ENCODE measurements around the gene SUPT3H. TPM values are rescaled to one million over a fixed set of nuclear protein-coding genes. Genes with fewer than 3 reads are reported as not detected.

The SUPT3H gene
- total and polyA plus RNA-seq, 2 donors (not counting 1 experiment from before 2014, with no cell fraction given), result 5.5 to 12.4 TPM

DNA sequence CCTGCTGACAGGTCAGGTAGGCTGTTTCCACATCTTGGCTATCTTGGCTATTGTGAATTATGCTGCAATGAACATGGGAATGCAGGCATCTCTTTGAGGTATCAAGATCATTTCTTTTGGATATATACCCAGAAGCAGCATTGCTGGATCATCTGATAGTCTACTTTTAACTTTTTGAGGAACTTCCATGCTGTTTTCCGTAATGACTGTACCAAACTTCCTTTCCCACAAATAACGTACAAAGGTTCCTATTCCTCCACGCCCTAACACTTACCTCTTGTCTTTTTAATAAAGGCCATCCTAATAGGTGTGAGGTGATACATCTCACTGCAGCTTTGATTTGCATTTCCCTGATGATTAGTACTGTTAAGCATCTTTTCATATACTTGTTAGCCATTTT is 388.3 kb downstream of the SUPT3H start:
- H3K4me3 Mint-ChIP-seq, result no peak overlapping the region
- Histone ChIP-seq H2AFZ (ENCODE audit: insufficient read depth, low read depth, low read length, poor library complexity, severe bottlenecking) (no peak overlapping the region), H3K4me1 (ENCODE audit: control insufficient read depth in 2 of 2, insufficient read depth in 2 of 2, low read length in 2 of 2) (no peaks in the 10 kb centered on the region), H3K36me3 (replicated peaks in 1 of 2; ENCODE audit: control extremely low read depth in 1 of 2, control insufficient read depth in 1 of 2, extremely low read depth in 1 of 2, insufficient read depth in 2 of 2, low read length in 1 of 2) (no peaks in the 10 kb centered on the region), H3K4me2 (replicated peaks; ENCODE audit: low read depth, low read length, poor library complexity, severe bottlenecking) (no peak overlapping the region), H3K9me3 (ENCODE audit: control extremely low read depth in 1 of 3, control insufficient read depth in 2 of 3, insufficient read depth in 1 of 3, low read length in 2 of 3) (no peaks in the 10 kb centered on the region), H3K27ac (ENCODE audit: low read length in 2 of 2) (no peak overlapping the region), H4K20me1 (ENCODE audit: control insufficient read depth, insufficient read depth, low read length, poor library complexity, severe bottlenecking) (no peaks in the 10 kb centered on the region), H3K79me2 (ENCODE audit: control insufficient read depth, insufficient read depth, low read length) (no peaks in the 10 kb centered on the region), H3K4me3 (ENCODE audit: control extremely low read depth in 1 of 5, extremely low read depth in 1 of 5, insufficient read depth in 1 of 5, low read depth in 2 of 5, low read length in 4 of 5) (no peak overlapping the region), H3K9ac (ENCODE audit: low read length) (no peak overlapping the region), H3K27me3 (replicated peaks in 1 of 4; ENCODE audit: control extremely low read depth in 1 of 4, control insufficient read depth in 3 of 4, insufficient read depth in 4 of 4, low read length in 3 of 4) (no peaks in the 10 kb centered on the region)
- ChIA-PET POLR2A (no interaction called here), CTCF (no interaction called here)
- no peak overlapping the region for H3K27ac Mint-ChIP-seq
- no peak for TF ChIP-seq EZH2 (IDR thresholded peaks at IDR 0.05; ENCODE audit: borderline replicate concordance, insufficient read depth, low read depth, low read length, poor library complexity, severe bottlenecking)
- TF ChIP-seq, protein P1, sequence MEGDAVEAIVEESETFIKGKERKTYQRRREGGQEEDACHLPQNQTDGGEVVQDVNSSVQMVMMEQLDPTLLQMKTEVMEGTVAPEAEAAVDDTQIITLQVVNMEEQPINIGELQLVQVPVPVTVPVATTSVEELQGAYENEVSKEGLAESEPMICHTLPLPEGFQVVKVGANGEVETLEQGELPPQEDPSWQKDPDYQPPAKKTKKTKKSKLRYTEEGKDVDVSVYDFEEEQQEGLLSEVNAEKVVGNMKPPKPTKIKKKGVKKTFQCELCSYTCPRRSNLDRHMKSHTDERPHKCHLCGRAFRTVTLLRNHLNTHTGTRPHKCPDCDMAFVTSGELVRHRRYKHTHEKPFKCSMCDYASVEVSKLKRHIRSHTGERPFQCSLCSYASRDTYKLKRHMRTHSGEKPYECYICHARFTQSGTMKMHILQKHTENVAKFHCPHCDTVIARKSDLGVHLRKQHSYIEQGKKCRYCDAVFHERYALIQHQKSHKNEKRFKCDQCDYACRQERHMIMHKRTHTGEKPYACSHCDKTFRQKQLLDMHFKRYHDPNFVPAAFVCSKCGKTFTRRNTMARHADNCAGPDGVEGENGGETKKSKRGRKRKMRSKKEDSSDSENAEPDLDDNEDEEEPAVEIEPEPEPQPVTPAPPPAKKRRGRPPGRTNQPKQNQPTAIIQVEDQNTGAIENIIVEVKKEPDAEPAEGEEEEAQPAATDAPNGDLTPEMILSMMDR (IDR thresholded peaks at IDR 0.05), result no peak
- intact Hi-C loops (cut with micrococcal nuclease), result no loop called here
- no peaks in the 10 kb centered on the region for H3K4me1 Mint-ChIP-seq
- no CpG with 5 or more reads among the region's 3 CpGs for WGBS (ENCODE audit: insufficient coverage)
- no peak for ATAC-seq (ENCODE audit: low read depth)
- DNase-seq, result no peak
- H3K27me3 Mint-ChIP-seq, result no peaks in the 10 kb centered on the region
- H3K9me3 Mint-ChIP-seq (ENCODE audit: insufficient read depth), result no peaks in the 10 kb centered on the region

DNA sequence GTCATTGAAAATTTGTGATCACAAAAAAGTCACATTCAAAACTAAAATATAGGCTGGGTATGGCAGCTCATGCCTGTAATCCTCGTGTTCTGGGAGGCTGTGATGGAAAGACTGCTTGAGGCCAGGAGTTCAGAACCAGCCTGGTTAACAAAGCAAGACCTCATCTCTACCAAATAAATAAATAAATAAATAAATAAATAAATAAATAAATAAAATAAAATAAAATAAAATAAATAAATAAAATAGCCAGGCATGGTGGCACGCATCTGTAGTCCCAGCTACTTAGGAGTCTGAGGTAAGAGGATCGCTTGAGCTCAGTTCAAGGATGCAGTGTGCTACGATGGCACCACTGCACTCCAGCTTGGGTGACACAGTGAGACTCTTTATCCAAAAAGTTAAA is 392.7 kb downstream of the SUPT3H start:
- ATAC-seq (ENCODE audit: low read depth) (no peak), DNase-seq (no peak)
- H3K9me3 Mint-ChIP-seq (ENCODE audit: insufficient read depth), result no peaks in the 10 kb centered on the region
- no peaks in the 10 kb centered on the region for H3K4me1 Mint-ChIP-seq
- TF ChIP-seq EZH2 (IDR thresholded peaks at IDR 0.05; ENCODE audit: borderline replicate concordance, insufficient read depth, low read depth, low read length, poor library complexity, severe bottlenecking), result no peak
- TF ChIP-seq, protein P1 (IDR thresholded peaks at IDR 0.05), result no peak
- Histone ChIP-seq H3K4me1 (ENCODE audit: control insufficient read depth in 2 of 2, insufficient read depth in 2 of 2, low read length in 2 of 2) (no peaks in the 10 kb centered on the region), H2AFZ (ENCODE audit: insufficient read depth, low read depth, low read length, poor library complexity, severe bottlenecking) (no peak overlapping the region), H3K27me3 (replicated peaks in 1 of 4; ENCODE audit: control extremely low read depth in 1 of 4, control insufficient read depth in 3 of 4, insufficient read depth in 4 of 4, low read length in 3 of 4) (no peaks in the 10 kb centered on the region), H3K4me3 (ENCODE audit: control extremely low read depth in 1 of 5, extremely low read depth in 1 of 5, insufficient read depth in 1 of 5, low read depth in 2 of 5, low read length in 4 of 5) (no peak overlapping the region), H3K4me2 (replicated peaks; ENCODE audit: low read depth, low read length, poor library complexity, severe bottlenecking) (no peak overlapping the region), H4K20me1 (ENCODE audit: control insufficient read depth, insufficient read depth, low read length, poor library complexity, severe bottlenecking) (no peaks in the 10 kb centered on the region), H3K27ac (ENCODE audit: low read length in 2 of 2) (no peak overlapping the region), H3K9me3 (ENCODE audit: control extremely low read depth in 1 of 3, control insufficient read depth in 2 of 3, insufficient read depth in 1 of 3, low read length in 2 of 3) (no peaks in the 10 kb centered on the region), H3K79me2 (ENCODE audit: control insufficient read depth, insufficient read depth, low read length) (no peaks in the 10 kb centered on the region), H3K9ac (ENCODE audit: low read length) (no peak overlapping the region), H3K36me3 (replicated peaks in 1 of 2; ENCODE audit: control extremely low read depth in 1 of 2, control insufficient read depth in 1 of 2, extremely low read depth in 1 of 2, insufficient read depth in 2 of 2, low read length in 1 of 2) (no peaks in the 10 kb centered on the region)
- H3K27ac Mint-ChIP-seq, result no peak overlapping the region
- no peak overlapping the region for H3K4me3 Mint-ChIP-seq
- no CpG with 5 or more reads among the region's 4 CpGs for WGBS (ENCODE audit: insufficient coverage)
- H3K27me3 Mint-ChIP-seq, result no peaks in the 10 kb centered on the region
- ChIA-PET CTCF (no interaction called here), POLR2A (no interaction called here)
- intact Hi-C loops (cut with micrococcal nuclease), result no loop called here

All from B cell (primary cell).